Liver (tissue), 9 donors: ENCODE data around the gene ATG2B. TPM values are rescaled to one million over a fixed set of nuclear protein-coding genes. Genes with fewer than 3 reads are reported as not detected.

ENCODE experiments used
- DNase-seq: peaks from one replicate; pipeline ENCODE4 v3.0.0-alpha.2; 2017; ENCODE audit warnings: low spot score
- H3K27ac ChIP-seq, 2 donors: one replicate each; pipeline ENCODE4 v1.7.0; 2013; ENCODE audit warnings: inconsistent platforms in 2 of 2, low read length in 2 of 2, control low read depth in 1 of 2, low read depth in 1 of 2, mild to moderate bottlenecking in 1 of 2
- H3K27me3 ChIP-seq, 4 donors: one replicate each; pipeline versions ENCODE4 v1.6.1 to v1.7.0; 2013; ENCODE audit warnings: low read length in 3 of 4, inconsistent platforms in 1 of 4, mild to moderate bottlenecking in 1 of 4, moderate library complexity in 1 of 4; ENCODE audit not compliant: control insufficient read depth in 4 of 4, insufficient read depth in 4 of 4
- H3K36me3 ChIP-seq, 4 donors: one replicate each; pipeline versions ENCODE4 v1.6.1 to v1.7.0; 2013; ENCODE audit warnings: low read length in 3 of 4, mild to moderate bottlenecking in 3 of 4, low read depth in 1 of 4, moderate library complexity in 1 of 4; ENCODE audit not compliant: control insufficient read depth in 4 of 4, insufficient read depth in 3 of 4
- H3K4me1 ChIP-seq, 4 donors: one replicate each; pipeline versions ENCODE4 v1.6.1 to v1.7.0; 2013; ENCODE audit warnings: low read length in 3 of 4, mild to moderate bottlenecking in 3 of 4, moderate library complexity in 1 of 4; ENCODE audit not compliant: control insufficient read depth in 4 of 4, insufficient read depth in 4 of 4
- H3K4me3 ChIP-seq, 3 donors: one replicate each; pipeline versions ENCODE4 v1.6.1 to v1.7.0; 2013; ENCODE audit warnings: low read length in 3 of 3, control low read depth in 1 of 3, low read depth in 1 of 3, mild to moderate bottlenecking in 1 of 3
- H3K9ac ChIP-seq, 2 donors: one replicate each; pipeline ENCODE4 v1.7.0; 2013; ENCODE audit warnings: low read length in 2 of 2, mild to moderate bottlenecking in 2 of 2, moderate library complexity in 2 of 2, control low read depth in 1 of 2, low read depth in 1 of 2
- H3K9me3 ChIP-seq, 4 donors: one replicate each; pipeline versions ENCODE4 v1.6.1 to v1.7.0; 2013; ENCODE audit warnings: low read length in 3 of 4; ENCODE audit not compliant: control insufficient read depth in 4 of 4
- ATF3 ChIP-seq: IDR thresholded peaks from 2 replicates; pipeline ENCODE4 v1.6.1; 2016; ENCODE audit warnings: antibody characterized with exemption
- CTCF ChIP-seq: fragments of 150-350 bp; IDR thresholded peaks from 2 replicates; pipeline ENCODE4 v1.5.1; 2017; ENCODE audit warnings: improper control_type of control experiment, low read depth, low read length; ENCODE audit not compliant: missing input control
- EGR1 ChIP-seq, 2 donors: IDR thresholded peaks; 2 replicates each; pipeline ENCODE4 v1.6.1; 2016 to 2018; ENCODE audit warnings: antibody characterized with exemption in 2 of 2, low read depth in 2 of 2
- FOXA1 ChIP-seq: IDR thresholded peaks from 2 replicates; pipeline ENCODE4 v1.6.1; 2016; ENCODE audit warnings: antibody characterized with exemption
- FOXA2 ChIP-seq: IDR thresholded peaks from 2 replicates; pipeline ENCODE4 v1.6.1; 2016; ENCODE audit warnings: antibody characterized with exemption
- GABPA ChIP-seq, 2 donors: IDR thresholded peaks in 1 of 2; conservative IDR thresholded peaks in 1 of 2; 2 replicates each; pipeline ENCODE4 v1.6.1; 2016; ENCODE audit warnings: antibody characterized with exemption in 2 of 2, mild to moderate bottlenecking in 1 of 2, moderate library complexity in 1 of 2
- HNF4A ChIP-seq, 2 donors: conservative IDR thresholded peaks; 2 replicates each; pipeline ENCODE4 v1.6.1; 2016; ENCODE audit warnings: antibody characterized with exemption in 2 of 2, mild to moderate bottlenecking in 2 of 2
- HNF4G ChIP-seq: IDR thresholded peaks from 2 replicates; pipeline ENCODE4 v1.6.1; 2016; ENCODE audit warnings: antibody characterized with exemption
- JUND ChIP-seq, 2 donors: IDR thresholded peaks; 2 replicates each; pipeline ENCODE4 v1.6.1; 2016; ENCODE audit warnings: antibody characterized with exemption in 2 of 2
- NR2F2 ChIP-seq: IDR thresholded peaks from 2 replicates; pipeline ENCODE4 v1.6.1; 2016; ENCODE audit warnings: antibody characterized with exemption
- REST ChIP-seq: IDR thresholded peaks from 2 replicates; pipeline ENCODE4 v1.6.1; 2016; ENCODE audit warnings: antibody characterized with exemption, mild to moderate bottlenecking
- SP1 ChIP-seq: IDR thresholded peaks from 2 replicates; pipeline ENCODE4 v1.6.1; 2018; ENCODE audit warnings: antibody characterized with exemption, mild to moderate bottlenecking
- TAF1 ChIP-seq: conservative IDR thresholded peaks from 2 replicates; pipeline ENCODE4 v1.6.1; 2016; ENCODE audit warnings: antibody characterized with exemption, mild to moderate bottlenecking
- YY1 ChIP-seq: IDR thresholded peaks from 2 replicates; pipeline ENCODE4 v1.6.1; 2016; ENCODE audit warnings: antibody characterized with exemption, mild to moderate bottlenecking
- WGBS: extraction: QIAGEN DNeasy Blood & Tissue Kit; methylation state at CpG from one replicate; pipeline ENCODE4 v1.1.7; 2013; 5-methylcytosine and 5-hydroxymethylcytosine counted together
- polyA plus RNA-seq, 2 donors: library from polyadenylated mRNA; stranded (reverse) in 1 of 2; unstranded in 1 of 2; fragments of 200-250 nt in 1 of 2; fragments of >200 nt in 1 of 2; fragmentation: Nextera tagmentation in 1 of 2; extraction: Ambion mirVana in 1 of 2; gene quantifications; one replicate each; pipeline versions ENCODE4 v1.2.1 to v1.2.3, GENCODE V29; 2013 to 2015
- total RNA-seq, 2 donors: library from RNA; depleted of rRNA; stranded (reverse); fragments of >200 nt; gene quantifications; one replicate each; pipeline ENCODE4 v1.2.3, GENCODE V29; 2014
- donor health status: healthy.
- donor health status: healthy.
- donor health status: healthy.
- donor health status: healthy.
- donor health status: healthy.

ATG2B gene
- total and polyA plus RNA-seq, 4 donors = 4.7 to 36.0 (median 20.5) TPM

GRCh38 chr14:96341323-96341722 is 21.8 kb downstream of the ATG2B start:
- Histone ChIP-seq H3K9ac (no peak overlapping the region), H3K36me3 (peaks cover 3 to 14% (median 10%) of the 10 kb centered on the region in 4 donors), H3K4me3 (no peak overlapping the region), H3K27ac (no peak overlapping the region), H3K4me1 (peaks cover 0 to 1% (median 0%) of the 10 kb centered on the region in 4 donors), H3K27me3 (no peaks in the 10 kb centered on the region), H3K9me3 (no peaks in the 10 kb centered on the region)
- no peak for TF ChIP-seq NR2F2
- no peak for TF ChIP-seq SP1
- no peak for TF ChIP-seq GABPA (IDR thresholded peaks at IDR 0.05 in 1 of 2, conservative IDR thresholded peaks at IDR 0.05 in 1 of 2)
- no peak for TF ChIP-seq EGR1 (IDR thresholded peaks at IDR 0.05; ENCODE audit: low read depth in 2 of 2)
- no peak for TF ChIP-seq HNF4G
- TF ChIP-seq CTCF = no peak
- TF ChIP-seq HNF4A (conservative IDR thresholded peaks at IDR 0.05) = no peak
- no peak for TF ChIP-seq ATF3
- DNase-seq = no peak
- WGBS = 71% methylated on average over 3 of the region's 3 CpGs

- Histone ChIP-seq H3K27ac (no peak overlapping the region), H3K9ac (no peak overlapping the region), H3K36me3 (peaks cover 3 to 20% (median 14%) of the 10 kb centered on the region in 4 donors), H3K4me1 (peaks cover 0 to 1% (median 0%) of the 10 kb centered on the region in 4 donors), H3K27me3 (no peaks in the 10 kb centered on the region), H3K9me3 (no peaks in the 10 kb centered on the region), H3K4me3 (no peak overlapping the region)
- TF ChIP-seq FOXA2 (no peak), FOXA1 (no peak), JUND (IDR thresholded peaks at IDR 0.05) (no peak), GABPA (IDR thresholded peaks at IDR 0.05 in 1 of 2, conservative IDR thresholded peaks at IDR 0.05 in 1 of 2) (no peak), ATF3 (no peak), EGR1 (IDR thresholded peaks at IDR 0.05; ENCODE audit: low read depth in 2 of 2) (no peak), NR2F2 (no peak), HNF4A (conservative IDR thresholded peaks at IDR 0.05) (no peak), REST (no peak), YY1 (no peak), CTCF (no peak), TAF1 (no peak), HNF4G (no peak)
- WGBS = 100% methylated on average over 1 of the region's 1 CpG
- DNase-seq = no peak
Measured at GRCh38 chr14:96338551-96338950, 24.6 kb downstream of the ATG2B start.
